K562 (cell line): Measurements from ENCODE around the gene JPT1. TPM values are rescaled to one million over a fixed set of nuclear protein-coding genes. Genes with fewer than 3 reads are reported as not detected.

Experiments used
- BHLHE40 ChIP-seq: IDR thresholded peaks from 2 replicates; pipeline ENCODE4 v1.6.1; 2011; ENCODE audit warnings: low read length, improper control_type of control experiment
- CXXC5 ChIP-seq: fragments of 250-450 bp; sonication (Bioruptor Pico); IDR thresholded peaks from 2 replicates; pipeline ENCODE4 v1.8.0; 2022; ENCODE audit warnings: inconsistent platforms, mild to moderate bottlenecking, moderate library complexity
- GABPA ChIP-seq: fragments of 200-800 bp; sonication (Bioruptor generic); conservative IDR thresholded peaks from 2 replicates; pipeline ENCODE4 v1.6.1; 2016; ENCODE audit warnings: low read depth, missing genetic modification characterization, missing compliant biosample characterization
- HDAC2 ChIP-seq: fragments of 450-650 bp; IDR thresholded peaks from 2 replicates; pipeline ENCODE4 v1.6.1; 2016; ENCODE audit warnings: mild to moderate bottlenecking
- HNRNPLL ChIP-seq: fragments of 200-400 bp; formaldehyde crosslinking; IDR thresholded peaks from 2 replicates; pipeline ENCODE4 v1.6.1; 2017; ENCODE audit warnings: low read length, low read depth, mild to moderate bottlenecking; ENCODE audit not compliant: poor library complexity, severe bottlenecking
- LCOR ChIP-seq: sonication (generic); formaldehyde crosslinking; IDR thresholded peaks from 2 replicates; pipeline ENCODE4 v1.8.0; 2022; ENCODE audit warnings: mild to moderate bottlenecking, missing genetic modification reagents
- SLC30A9 ChIP-seq: fragments of 250-450 bp; sonication (Bioruptor Pico); IDR thresholded peaks from 2 replicates; pipeline ENCODE4 v1.8.0; 2022; ENCODE audit warnings: mild to moderate bottlenecking, moderate library complexity
- SMAD2 ChIP-seq: fragments of 150-350 bp; IDR thresholded peaks from 2 replicates; pipeline ENCODE4 v1.6.1; 2014; ENCODE audit warnings: low read depth, mild to moderate bottlenecking, low read length
- polyA plus RNA-seq, 8 experiments: library from polyadenylated mRNA; depleted of rRNA in 4 of 8; stranded (reverse) in 5 of 8; unstranded in 3 of 8; fragments of >200 nt; fragmentation: Nextera tagmentation in 2 of 8; fragmentation: Illumina TruSeq in 1 of 8; extraction: Ambion mirVana in 2 of 8; extraction: Trizol in 1 of 8; gene quantifications; 2 replicates each; pipeline versions ENCODE4 v1.2.1 to v1.2.3, GENCODE V29; 2011 to 2014; ENCODE audit warnings: inconsistent platforms in 1 of 8, missing spikeins in 1 of 8
- total RNA-seq, 7 experiments: library from RNA; depleted of rRNA in 6 of 7; stranded (reverse); fragments of >200 nt in 6 of 7; fragmentation: Illumina TruSeq in 2 of 7; extraction: Trizol in 2 of 7; gene quantifications; 2 replicates each; pipeline versions ENCODE4 v1.2.1 to v1.2.3, GENCODE V29; 2011 to 2021; ENCODE audit warnings: low replicate concordance in 1 of 7
- TF ChIP-seq, protein P1 (sequence below), 2 experiments: fragments of 450-650 bp; IDR thresholded peaks; 2 replicates each; pipeline ENCODE4 v1.6.1; 2018; ENCODE audit warnings: mild to moderate bottlenecking in 2 of 2, low read depth in 1 of 2; ENCODE audit not compliant: partially characterized antibody in 2 of 2
- TF ChIP-seq, protein P2 (sequence below): fragments of 150-350 bp; conservative IDR thresholded peaks from 2 replicates; pipeline ENCODE4 v1.6.1; 2014; ENCODE audit warnings: low read length
- TF ChIP-seq, protein P3 (sequence below): conservative IDR thresholded peaks from 2 replicates; pipeline ENCODE4 v1.6.1; 2011; ENCODE audit warnings: low read depth, mild to moderate bottlenecking, low read length; ENCODE audit not compliant: control insufficient read depth
- TF ChIP-seq, protein P4 (sequence below): fragments of 450-650 bp; formaldehyde crosslinking; IDR thresholded peaks from 2 replicates; pipeline ENCODE4 v1.4.0; 2022; ENCODE audit warnings: missing genetic modification characterization
- TF ChIP-seq, protein P5 (sequence below), 2 experiments: IDR thresholded peaks; 2 replicates each; pipeline ENCODE4 v1.6.1; 2012; ENCODE audit warnings: improper control_type of control experiment in 2 of 2, low read depth in 2 of 2, low read length in 2 of 2, borderline replicate concordance in 1 of 2

JPT1 gene
- total and polyA plus RNA-seq, 9 of the 15 experiments (the other 6 are each of a cell fraction or from before 2014, with no cell fraction given): 56.7 to 292 (median 144) TPM

DNA sequence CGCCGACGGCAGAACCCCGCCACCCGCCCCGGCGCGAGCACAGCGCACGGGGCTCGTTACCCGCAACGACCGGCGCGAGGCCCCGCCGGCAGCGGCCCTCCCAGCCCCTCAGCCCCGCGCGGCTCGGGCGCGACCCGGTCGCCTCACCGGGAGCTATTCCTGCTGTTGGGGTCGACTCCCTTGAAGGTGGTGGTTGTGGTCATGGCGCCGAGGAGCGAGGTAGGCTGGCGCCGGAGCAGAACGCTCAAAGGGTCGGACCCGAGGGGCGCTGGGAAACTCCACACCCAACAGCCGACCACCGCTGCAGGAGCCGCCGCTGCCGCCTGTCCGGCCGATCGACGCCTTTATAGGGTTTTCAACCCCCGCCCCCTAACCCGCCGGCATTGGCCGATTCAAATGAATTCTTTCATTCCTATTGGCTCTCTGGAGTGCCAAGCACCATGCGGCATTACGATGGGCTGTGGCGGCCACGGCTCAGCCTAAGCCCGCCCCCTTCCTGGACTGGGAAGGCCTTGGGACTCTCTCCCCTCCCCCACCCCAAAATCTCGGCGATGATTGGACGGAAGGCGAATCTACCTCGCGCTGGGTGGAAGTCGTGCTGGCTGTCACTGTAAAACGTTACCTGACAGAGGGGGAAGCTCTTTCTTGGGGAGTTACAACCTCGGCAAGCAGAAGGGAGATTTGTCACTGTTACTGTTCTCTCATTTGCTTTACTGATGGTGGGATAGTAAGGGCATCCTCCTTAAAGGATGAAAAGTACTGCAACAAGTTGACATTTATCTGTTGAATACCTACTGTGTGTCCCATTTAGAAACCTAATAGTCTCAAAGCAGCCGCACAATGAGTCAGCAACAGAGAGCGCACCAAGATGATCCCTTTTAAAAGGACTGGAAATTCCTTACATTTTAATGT is at the start of gene JPT1 (continued):
- TF ChIP-seq, protein P1, sequence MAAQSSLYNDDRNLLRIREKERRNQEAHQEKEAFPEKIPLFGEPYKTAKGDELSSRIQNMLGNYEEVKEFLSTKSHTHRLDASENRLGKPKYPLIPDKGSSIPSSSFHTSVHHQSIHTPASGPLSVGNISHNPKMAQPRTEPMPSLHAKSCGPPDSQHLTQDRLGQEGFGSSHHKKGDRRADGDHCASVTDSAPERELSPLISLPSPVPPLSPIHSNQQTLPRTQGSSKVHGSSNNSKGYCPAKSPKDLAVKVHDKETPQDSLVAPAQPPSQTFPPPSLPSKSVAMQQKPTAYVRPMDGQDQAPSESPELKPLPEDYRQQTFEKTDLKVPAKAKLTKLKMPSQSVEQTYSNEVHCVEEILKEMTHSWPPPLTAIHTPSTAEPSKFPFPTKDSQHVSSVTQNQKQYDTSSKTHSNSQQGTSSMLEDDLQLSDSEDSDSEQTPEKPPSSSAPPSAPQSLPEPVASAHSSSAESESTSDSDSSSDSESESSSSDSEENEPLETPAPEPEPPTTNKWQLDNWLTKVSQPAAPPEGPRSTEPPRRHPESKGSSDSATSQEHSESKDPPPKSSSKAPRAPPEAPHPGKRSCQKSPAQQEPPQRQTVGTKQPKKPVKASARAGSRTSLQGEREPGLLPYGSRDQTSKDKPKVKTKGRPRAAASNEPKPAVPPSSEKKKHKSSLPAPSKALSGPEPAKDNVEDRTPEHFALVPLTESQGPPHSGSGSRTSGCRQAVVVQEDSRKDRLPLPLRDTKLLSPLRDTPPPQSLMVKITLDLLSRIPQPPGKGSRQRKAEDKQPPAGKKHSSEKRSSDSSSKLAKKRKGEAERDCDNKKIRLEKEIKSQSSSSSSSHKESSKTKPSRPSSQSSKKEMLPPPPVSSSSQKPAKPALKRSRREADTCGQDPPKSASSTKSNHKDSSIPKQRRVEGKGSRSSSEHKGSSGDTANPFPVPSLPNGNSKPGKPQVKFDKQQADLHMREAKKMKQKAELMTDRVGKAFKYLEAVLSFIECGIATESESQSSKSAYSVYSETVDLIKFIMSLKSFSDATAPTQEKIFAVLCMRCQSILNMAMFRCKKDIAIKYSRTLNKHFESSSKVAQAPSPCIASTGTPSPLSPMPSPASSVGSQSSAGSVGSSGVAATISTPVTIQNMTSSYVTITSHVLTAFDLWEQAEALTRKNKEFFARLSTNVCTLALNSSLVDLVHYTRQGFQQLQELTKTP (IDR thresholded peaks at IDR 0.05; ENCODE audit: low read depth in 1 of 2, partially characterized antibody in 2 of 2): peak in 1 of 2 experiments; percentile 43
- TF ChIP-seq BHLHE40: peak; percentile 59
- TF ChIP-seq, protein P2, sequence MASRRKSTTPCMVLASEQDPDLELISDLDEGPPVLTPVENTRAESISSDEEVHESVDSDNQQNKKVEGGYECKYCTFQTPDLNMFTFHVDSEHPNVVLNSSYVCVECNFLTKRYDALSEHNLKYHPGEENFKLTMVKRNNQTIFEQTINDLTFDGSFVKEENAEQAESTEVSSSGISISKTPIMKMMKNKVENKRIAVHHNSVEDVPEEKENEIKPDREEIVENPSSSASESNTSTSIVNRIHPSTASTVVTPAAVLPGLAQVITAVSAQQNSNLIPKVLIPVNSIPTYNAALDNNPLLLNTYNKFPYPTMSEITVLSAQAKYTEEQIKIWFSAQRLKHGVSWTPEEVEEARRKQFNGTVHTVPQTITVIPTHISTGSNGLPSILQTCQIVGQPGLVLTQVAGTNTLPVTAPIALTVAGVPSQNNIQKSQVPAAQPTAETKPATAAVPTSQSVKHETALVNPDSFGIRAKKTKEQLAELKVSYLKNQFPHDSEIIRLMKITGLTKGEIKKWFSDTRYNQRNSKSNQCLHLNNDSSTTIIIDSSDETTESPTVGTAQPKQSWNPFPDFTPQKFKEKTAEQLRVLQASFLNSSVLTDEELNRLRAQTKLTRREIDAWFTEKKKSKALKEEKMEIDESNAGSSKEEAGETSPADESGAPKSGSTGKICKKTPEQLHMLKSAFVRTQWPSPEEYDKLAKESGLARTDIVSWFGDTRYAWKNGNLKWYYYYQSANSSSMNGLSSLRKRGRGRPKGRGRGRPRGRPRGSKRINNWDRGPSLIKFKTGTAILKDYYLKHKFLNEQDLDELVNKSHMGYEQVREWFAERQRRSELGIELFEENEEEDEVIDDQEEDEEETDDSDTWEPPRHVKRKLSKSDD: peak; percentile 79; the same call in 1 of the 2 replicates
- peak; percentile 60 for TF ChIP-seq HNRNPLL
- peak; percentile 76; the same call in 1 of the 2 replicates for TF ChIP-seq HDAC2
- no peak for TF ChIP-seq SMAD2
- peak; percentile 55 for TF ChIP-seq GABPA (tag)
- TF ChIP-seq, protein P3, sequence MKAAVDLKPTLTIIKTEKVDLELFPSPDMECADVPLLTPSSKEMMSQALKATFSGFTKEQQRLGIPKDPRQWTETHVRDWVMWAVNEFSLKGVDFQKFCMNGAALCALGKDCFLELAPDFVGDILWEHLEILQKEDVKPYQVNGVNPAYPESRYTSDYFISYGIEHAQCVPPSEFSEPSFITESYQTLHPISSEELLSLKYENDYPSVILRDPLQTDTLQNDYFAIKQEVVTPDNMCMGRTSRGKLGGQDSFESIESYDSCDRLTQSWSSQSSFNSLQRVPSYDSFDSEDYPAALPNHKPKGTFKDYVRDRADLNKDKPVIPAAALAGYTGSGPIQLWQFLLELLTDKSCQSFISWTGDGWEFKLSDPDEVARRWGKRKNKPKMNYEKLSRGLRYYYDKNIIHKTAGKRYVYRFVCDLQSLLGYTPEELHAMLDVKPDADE: peak; percentile 86
- TF ChIP-seq LCOR (CRISPR knock-in tag): peak; percentile 66
- 0 out of 2 replicates have a peak, but pooled peaks have one; percentile 21 for TF ChIP-seq SLC30A9
- TF ChIP-seq, protein P4, sequence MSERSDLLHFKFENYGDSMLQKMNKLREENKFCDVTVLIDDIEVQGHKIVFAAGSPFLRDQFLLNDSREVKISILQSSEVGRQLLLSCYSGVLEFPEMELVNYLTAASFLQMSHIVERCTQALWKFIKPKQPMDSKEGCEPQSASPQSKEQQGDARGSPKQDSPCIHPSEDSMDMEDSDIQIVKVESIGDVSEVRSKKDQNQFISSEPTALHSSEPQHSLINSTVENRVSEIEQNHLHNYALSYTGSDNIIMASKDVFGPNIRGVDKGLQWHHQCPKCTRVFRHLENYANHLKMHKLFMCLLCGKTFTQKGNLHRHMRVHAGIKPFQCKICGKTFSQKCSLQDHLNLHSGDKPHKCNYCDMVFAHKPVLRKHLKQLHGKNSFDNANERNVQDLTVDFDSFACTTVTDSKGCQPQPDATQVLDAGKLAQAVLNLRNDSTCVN (CRISPR knock-in tag): no peak
- TF ChIP-seq, protein P5, sequence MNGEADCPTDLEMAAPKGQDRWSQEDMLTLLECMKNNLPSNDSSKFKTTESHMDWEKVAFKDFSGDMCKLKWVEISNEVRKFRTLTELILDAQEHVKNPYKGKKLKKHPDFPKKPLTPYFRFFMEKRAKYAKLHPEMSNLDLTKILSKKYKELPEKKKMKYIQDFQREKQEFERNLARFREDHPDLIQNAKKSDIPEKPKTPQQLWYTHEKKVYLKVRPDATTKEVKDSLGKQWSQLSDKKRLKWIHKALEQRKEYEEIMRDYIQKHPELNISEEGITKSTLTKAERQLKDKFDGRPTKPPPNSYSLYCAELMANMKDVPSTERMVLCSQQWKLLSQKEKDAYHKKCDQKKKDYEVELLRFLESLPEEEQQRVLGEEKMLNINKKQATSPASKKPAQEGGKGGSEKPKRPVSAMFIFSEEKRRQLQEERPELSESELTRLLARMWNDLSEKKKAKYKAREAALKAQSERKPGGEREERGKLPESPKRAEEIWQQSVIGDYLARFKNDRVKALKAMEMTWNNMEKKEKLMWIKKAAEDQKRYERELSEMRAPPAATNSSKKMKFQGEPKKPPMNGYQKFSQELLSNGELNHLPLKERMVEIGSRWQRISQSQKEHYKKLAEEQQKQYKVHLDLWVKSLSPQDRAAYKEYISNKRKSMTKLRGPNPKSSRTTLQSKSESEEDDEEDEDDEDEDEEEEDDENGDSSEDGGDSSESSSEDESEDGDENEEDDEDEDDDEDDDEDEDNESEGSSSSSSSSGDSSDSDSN (IDR thresholded peaks at IDR 0.05; ENCODE audit: borderline replicate concordance in 1 of 2, low read depth in 2 of 2, low read length in 2 of 2): peak; percentile 37 to 73; a peak in 2 of 4 replicates
- peak; percentile 90 for TF ChIP-seq CXXC5 (CRISPR knock-in tag)
